ENCODE data around the gene ZNF148.
A peak's percentile ranks its signal among the peaks of the same experiment; 100 is the strongest.
"Not testable (repeated sequence)": the region's sequence is repeated elsewhere in the genome, so short reads cannot be mapped to it uniquely, and the experiment has no call there.

ZNF148 gene

GRCh38 chr3:125374996-125375941 lies at the start of gene ZNF148:
Gene ZNF148, minus strand, starts transcription at chr3:125375325. Its CDS starts 61,685 bp downstream, at chr3:125313640.
- peak; percentile 60 for DNase-seq (ENCODE audit: low read depth, low spot score)

DNA sequence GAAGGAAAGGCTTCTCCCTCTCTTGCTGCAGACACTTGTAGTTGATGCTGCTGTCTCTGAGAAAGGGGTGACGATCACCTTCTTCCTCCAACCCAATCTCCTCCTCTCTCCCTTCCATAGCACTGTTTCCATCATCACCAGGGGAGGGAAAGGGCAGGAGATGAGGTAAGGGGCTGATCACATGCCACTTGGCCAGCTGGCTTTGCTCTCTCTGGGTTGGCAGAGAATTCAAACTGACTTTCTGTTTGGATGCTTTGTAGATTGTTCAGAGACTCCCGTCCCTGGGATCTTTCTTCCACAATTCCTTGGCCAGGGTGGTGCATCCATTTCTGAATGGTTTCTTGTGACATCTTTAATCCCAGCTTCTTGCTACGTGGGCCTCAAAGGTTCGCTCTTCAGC lies 43.2 kb upstream of the ZNF148 start:
- no peak for DNase-seq (ENCODE audit: low read depth, low spot score)

GRCh38 chr3:125416235-125416634 lies 41.1 kb upstream of the ZNF148 start:
- DNase-seq (ENCODE audit: low read depth, low spot score) = no peak

- no peak for DNase-seq (ENCODE audit: low read depth, low spot score)
Measured at GRCh38 chr3:125414669-125415068, 39.5 kb upstream of the ZNF148 start.

DNA sequence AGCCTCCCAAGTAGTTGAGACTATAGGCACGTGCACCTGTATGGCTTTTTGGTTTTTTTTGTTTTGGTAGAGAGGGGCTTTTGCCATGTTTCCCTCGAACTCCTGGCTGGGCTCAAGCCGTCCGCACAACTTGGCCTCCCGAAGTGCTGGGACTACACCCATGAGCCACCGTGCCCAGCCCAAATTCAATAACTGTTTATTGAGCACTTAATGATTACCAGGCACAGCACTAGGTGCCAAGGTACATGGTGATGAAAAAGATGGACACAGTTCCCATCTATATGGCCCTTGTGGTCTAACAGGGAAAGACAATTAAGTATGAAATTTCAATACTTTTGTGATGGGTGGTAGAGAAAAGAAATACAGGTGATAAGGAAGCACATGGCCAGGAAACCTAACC lies 35.8 kb upstream of the ZNF148 start:
- DNase-seq (ENCODE audit: low read depth, low spot score) = no peak

DNA sequence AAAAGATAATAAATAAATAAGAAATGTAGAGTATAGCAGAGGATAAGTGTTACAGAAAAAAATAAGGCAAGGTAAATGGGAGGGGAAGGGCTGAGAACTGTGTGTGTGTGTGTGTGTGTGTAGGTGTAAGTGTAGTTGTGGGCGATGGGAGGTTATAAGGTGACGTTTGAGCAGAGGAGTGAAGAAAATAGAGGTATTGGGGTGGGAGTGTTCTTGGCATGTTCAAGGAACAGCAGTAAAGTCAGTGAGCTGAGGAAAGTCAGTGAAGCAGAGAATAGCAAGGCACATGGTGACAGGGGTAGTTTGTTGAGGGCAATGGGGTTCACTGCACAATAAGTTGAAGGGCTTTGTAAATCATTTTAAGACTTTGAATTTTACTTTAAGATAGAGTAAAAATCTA lies 30.9 kb upstream of the ZNF148 start:
- no peak for DNase-seq (ENCODE audit: low read depth, low spot score)

DNA sequence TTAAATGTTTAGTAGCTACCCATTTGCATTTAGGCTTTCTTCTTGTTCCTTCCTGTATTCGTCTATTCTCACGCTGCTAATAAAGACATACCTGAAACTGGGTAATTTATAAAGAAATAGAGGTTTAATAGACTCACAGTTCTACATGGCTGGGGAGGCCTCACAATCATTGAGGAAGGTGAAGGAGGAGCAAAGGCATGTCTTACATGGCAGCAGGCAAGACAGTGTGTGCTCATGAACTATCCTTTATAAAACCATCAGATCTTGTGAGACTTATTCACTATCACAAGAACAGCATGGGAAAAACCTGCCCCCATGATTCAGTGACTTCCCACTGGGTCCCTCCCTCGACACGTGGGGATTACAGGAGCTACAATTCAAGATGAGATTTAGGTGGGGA lies 30.4 kb upstream of the ZNF148 start:
- DNase-seq (ENCODE audit: low read depth, low spot score) = not testable (repeated sequence)

- DNase-seq (ENCODE audit: low read depth, low spot score) = no peak
Measured at GRCh38 chr3:125403789-125404188, 28.7 kb upstream of the ZNF148 start.

DNA sequence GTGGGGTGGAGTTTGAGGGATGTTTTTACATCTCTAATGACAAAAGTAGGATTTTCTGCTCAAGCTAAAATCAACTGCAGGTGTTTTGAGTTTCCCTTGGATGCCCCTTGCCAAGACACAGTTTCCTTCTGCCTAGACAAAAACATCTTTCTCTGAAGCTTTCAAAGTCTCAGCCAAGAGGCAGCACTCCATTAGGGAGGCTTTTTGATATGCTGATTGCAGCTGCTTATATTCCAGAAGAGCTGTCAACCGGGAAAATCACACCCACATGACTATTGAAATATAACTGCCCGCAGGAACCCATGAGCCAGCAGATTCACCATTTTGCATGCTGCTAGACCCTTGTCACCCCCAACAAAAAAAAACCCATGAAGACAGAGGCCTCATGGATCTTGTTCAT lies 27.5 kb upstream of the ZNF148 start:
- no peak for DNase-seq (ENCODE audit: low read depth, low spot score)

DNA sequence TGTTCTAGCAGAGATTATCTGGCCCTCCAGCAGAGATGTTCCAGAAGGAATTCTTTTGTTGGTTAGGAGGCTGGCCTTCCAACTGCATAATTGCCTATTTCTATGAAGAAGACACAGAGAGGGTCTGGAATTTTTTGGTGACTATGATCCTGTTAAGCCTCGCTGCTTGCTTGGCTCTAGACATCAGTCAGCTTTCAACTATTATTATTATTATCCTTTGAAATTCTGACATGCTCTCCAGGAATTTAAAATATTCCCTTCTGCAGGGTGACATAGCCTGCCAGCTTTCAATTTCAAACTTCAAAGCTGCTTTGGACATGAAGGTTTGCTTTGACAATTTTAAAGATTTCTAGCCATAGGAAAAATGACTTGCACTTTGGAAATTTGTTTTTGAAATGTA lies 26.3 kb upstream of the ZNF148 start:
- no peak for DNase-seq (ENCODE audit: low read depth, low spot score)

- DNase-seq (ENCODE audit: low read depth, low spot score) = no peak
Measured at GRCh38 chr3:125398952-125399351, 23.8 kb upstream of the ZNF148 start.

GRCh38 chr3:125395091-125395490 lies 20.0 kb upstream of the ZNF148 start:
- no peak for DNase-seq (ENCODE audit: low read depth, low spot score)

GRCh38 chr3:125394406-125394805 lies 19.3 kb upstream of the ZNF148 start:
- DNase-seq (ENCODE audit: low read depth, low spot score) = no peak

DNA sequence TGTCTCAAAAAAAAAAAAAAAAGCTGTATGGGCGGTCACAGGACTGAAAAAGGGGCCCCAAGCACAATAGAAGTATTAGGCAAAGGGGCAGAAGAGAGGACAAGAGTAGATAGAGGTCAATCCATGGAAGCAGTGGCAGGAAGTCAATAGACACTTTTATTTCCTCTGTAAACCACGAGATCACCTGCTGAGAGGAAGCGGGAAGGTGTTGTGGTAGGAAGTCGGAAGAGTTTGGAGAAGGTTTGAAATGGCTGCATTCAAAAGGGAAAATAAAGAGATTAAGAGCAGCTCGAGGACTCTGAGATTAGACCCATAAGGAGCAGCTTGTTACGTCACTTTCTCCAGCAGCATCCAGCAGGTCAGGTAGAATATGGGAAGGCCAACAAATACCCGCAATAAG lies 14.2 kb upstream of the ZNF148 start:
- DNase-seq (ENCODE audit: low read depth, low spot score) = no peak

GRCh38 chr3:125388369-125388768 lies 13.2 kb upstream of the ZNF148 start:
- DNase-seq (ENCODE audit: low read depth, low spot score) = not testable (repeated sequence)

DNA sequence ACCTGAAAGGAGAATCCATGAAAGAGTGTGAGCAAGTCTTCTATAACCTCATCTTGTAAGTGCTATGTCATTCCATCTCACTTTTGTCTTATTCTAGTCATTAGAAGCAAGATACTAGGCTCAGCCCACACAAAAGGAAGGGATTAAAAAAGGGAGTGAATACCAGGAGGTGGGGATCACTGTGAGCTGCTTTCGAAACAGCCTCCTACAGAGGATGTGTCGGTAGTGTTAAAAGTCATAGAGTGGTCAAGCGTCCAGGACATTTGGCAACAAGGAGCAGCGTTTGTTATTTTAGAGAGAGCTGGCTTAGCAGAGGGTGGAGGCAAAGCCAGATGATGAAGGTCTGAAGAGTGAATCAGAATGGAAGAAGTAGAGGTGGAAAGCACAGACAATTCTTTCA lies 11.7 kb upstream of the ZNF148 start:
- no peak for DNase-seq (ENCODE audit: low read depth, low spot score)

DNA sequence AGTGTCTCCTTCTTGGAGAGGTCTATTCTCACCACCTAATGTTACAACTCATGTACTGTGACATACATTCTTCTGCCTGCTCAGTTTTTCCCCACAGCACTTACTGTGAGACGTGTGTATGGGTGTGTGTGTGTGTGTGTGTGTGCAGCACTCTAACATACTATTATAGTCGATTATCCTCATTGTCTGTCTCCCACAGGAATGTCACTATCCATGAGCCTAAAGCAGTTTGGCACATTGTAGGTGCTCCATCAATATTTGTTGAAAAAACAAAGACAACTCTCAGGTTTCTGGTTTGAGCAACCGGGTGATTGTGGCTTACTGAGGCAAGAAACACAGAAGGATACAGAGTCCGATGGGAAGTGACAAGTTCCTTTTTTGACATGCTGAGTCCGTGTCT lies 8.6 kb upstream of the ZNF148 start:
- no peak for DNase-seq (ENCODE audit: low read depth, low spot score)

DNA sequence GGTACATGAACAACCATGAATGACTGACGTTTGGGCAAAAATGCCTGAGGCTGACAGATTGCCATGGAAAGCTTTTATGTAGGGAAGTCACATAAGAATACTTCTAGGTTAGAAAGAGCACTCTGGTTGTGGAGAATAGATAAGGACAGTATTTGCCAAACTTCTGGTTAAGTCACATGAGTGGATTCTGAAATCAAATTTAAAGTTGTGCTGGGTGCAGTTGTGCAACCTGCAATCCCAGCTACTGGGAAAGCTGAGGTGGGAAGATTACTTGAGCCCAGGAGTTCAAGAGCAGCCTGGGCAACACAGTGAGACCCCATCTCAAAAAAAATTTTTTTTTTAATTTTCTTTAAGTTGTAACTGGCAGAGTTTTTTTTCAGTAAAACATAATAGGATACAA lies 7.2 kb upstream of the ZNF148 start:
- DNase-seq (ENCODE audit: low read depth, low spot score) = no peak

GRCh38 chr3:125381743-125382142 lies 6.6 kb upstream of the ZNF148 start:
- DNase-seq (ENCODE audit: low read depth, low spot score) = no peak

DNA sequence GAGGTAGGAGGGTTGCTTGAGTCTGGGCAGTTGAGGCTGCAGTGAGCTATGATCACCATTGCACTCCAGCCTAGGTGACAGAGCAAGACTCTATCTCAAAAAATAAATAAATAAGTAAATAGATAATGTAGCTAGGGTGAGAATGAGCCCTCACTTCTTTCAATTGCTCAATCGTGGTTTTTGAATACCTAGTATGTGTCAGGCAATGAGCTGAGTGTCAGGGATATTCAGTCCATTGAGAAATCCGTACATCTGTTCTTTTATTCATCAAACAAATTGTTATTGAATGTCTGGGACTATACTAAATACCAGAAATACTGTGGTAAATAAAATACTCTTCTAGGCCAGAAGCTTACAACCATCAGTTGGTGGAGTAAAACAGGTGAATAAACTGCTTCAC lies 6.2 kb upstream of the ZNF148 start:
- DNase-seq (ENCODE audit: low read depth, low spot score) = no peak

DNA sequence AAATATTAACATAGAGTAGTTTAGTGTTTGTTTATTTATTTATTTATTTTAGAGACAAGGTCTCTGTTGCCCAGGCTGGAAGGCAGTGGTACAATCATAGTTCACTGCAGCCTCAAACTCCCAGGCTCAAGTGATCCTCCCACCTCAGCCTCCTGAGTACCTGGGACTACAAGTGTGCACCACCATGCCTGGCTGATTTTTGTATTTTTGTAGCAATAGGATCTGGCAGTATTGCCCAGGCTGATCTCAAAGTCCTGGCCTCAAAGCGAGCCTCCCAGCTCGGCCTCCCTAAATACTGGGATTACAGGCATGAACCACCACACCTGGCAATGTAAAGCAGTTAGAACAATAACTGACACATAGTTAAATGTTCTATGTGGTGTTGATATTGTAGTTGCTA lies 4.4 kb upstream of the ZNF148 start:
- no peak for DNase-seq (ENCODE audit: low read depth, low spot score)

DNA sequence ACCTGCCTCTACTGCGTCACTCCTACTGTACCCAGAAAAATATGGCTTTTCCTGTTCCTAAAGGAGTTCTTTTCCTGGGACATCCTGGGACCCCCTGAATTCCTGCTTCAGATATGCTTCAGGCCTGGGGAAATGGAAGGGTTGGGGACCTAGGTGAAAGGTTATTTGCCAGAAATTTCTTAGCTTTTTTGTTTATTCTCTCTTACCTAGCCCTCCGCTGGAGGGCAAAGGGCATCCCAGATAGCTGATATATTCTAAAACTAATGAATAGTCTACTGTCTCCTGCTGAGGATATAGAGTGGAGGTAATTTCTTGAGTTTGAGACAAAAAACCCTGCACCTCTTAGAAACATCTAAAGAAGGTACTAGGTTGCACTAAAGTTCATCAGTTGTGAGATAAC lies 3.6 kb upstream of the ZNF148 start:
- no peak for DNase-seq (ENCODE audit: low read depth, low spot score)

DNA sequence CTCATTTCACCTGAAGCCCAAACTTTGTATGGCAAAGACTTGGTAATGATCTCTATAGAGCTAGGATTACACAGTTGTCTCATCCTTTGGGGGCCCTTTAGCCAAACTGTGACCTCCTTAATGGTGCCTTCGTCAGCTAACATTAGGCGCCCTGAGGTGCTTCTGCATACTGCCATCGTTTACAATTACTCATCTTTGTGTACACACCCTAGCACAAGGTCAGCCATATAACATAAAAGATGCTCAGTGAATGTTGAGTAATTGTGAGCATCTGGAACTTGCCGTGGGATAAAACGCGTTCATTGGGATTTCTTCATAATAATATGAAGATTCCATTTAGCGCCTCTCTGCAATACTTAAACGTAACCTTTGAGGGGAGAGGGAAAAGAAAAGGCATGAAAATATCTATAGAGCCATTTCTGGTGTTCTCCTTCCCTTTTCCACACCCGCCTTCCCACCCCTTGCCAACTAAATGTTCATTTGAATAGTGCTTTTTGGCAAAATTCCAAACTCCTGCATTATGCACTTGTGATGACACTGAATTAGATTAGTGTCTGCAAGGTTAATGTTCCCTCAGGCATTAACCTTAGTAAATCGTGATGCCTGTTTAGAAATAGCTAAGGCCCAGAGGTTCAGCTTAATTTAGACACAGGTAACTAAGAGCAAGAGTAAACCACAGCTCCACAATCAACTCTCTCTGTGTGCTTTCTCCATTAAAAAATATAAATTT lies 990 bp upstream of the ZNF148 start:
- no peak for DNase-seq (ENCODE audit: low read depth, low spot score)

Data from iPS DF 19.7 (cell line).